ENCODE measurements around the gene H3-3A.

The H3-3A gene

GRCh38 chr1:226054519-226055327 is 7.8 kb upstream of the H3-3A start:
- DNase-seq (ENCODE audit: low spot score) = no peak

GRCh38 chr1:226059709-226060108 is 2.8 kb upstream of the H3-3A start:
- no peak for DNase-seq (ENCODE audit: low spot score)

GRCh38 chr1:226060427-226060826 is 2.1 kb upstream of the H3-3A start:
- DNase-seq (ENCODE audit: low spot score) = no peak

GRCh38 chr1:226061068-226061840 is 1.3 kb upstream of the H3-3A start:
- DNase-seq (ENCODE audit: low spot score) = no peak

GRCh38 chr1:226061841-226062557 is 517 bp upstream of the H3-3A start:
- DNase-seq (ENCODE audit: low spot score) = peak; percentile 90

GRCh38 chr1:226063224-226063976 is 884 bp downstream of the H3-3A start:
- DNase-seq (ENCODE audit: low spot score) = peak; percentile 58

- DNase-seq (ENCODE audit: low spot score) = no peak
These were observed 1.7 kb downstream of the H3-3A start for GRCh38 chr1:226063977-226064815.

GRCh38 chr1:226064816-226065248 is 2.3 kb downstream of the H3-3A start:
- DNase-seq (ENCODE audit: low spot score) = no peak

- DNase-seq (ENCODE audit: low spot score) = no peak
These were observed 4.0 kb downstream of the H3-3A start for GRCh38 chr1:226066415-226067078.

GRCh38 chr1:226069811-226070489 is 7.4 kb downstream of the H3-3A start:
- no peak for DNase-seq (ENCODE audit: low spot score)

GRCh38 chr1:226072347-226072746 is 9.8 kb downstream of the H3-3A start:
- no peak for DNase-seq (ENCODE audit: low spot score)

GRCh38 chr1:226073184-226073950 is 10.9 kb downstream of the H3-3A start:
- no peak for DNase-seq (ENCODE audit: low spot score)

- DNase-seq (ENCODE audit: low spot score) = no peak
These were observed 11.5 kb downstream of the H3-3A start for GRCh38 chr1:226074046-226074445.

GRCh38 chr1:226076378-226076777 is 13.9 kb downstream of the H3-3A start:
- no peak for DNase-seq (ENCODE audit: low spot score)

GRCh38 chr1:226078374-226078773 is 15.9 kb downstream of the H3-3A start:
- DNase-seq (ENCODE audit: low spot score) = no peak

- no peak for DNase-seq (ENCODE audit: low spot score)
These were observed 20.0 kb downstream of the H3-3A start for GRCh38 chr1:226082587-226082917.

GRCh38 chr1:226082959-226083301 is 20.4 kb downstream of the H3-3A start:
- peak; percentile 82 for DNase-seq (ENCODE audit: low spot score)

- peak; percentile 93 for DNase-seq (ENCODE audit: low spot score)
These were observed 21.0 kb downstream of the H3-3A start for GRCh38 chr1:226083302-226084101.
